ENCODE data around the gene NDOR1.
A peak's percentile ranks its signal among the peaks of the same experiment; 100 is the strongest.
"Not testable (repeated sequence)": the region's sequence is repeated elsewhere in the genome, so short reads cannot be mapped to it uniquely, and the experiment has no call there.

The NDOR1 gene

DNA sequence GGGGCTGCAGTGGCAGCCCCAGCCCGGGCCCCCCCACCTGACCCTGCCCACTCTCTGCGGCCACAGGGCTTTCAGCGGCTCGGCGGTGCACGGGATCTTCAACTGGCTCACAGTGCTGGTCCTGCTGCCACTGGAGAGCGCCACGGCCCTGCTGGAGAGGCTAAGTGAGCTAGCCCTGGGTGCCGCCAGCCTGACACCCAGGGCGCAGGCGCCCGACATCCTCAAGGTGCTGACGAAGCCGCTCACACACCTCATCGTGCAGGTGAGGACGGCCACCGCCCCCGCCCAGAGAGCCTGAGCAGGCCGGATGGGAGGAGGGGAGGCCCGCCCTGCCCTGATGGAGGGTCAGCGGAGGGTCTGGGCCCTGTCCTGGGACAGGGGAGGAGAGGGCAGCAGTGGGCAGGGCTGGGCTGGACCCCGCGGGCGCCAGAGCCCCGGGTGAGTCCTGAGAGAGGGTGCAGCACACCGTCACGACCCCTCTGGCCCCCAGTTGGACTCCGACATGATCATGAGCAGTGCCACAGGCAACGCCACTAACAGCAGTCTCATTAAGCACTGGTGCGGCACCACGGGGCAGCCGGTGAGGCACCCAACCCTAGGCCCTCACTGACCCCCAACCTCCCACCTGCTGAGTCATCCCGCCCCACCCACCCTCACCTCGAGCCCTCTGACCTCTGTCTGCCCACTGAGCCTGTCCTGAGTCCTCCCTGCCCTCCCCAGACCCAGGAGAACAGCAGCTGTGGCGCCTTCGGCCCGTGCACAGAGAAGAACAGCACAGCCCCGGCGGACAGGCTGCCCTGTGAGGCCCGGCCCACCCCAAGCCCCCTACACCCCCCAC lies 27.9 kb downstream of the NDOR1 start:
- no peak for DNase-seq

DNA sequence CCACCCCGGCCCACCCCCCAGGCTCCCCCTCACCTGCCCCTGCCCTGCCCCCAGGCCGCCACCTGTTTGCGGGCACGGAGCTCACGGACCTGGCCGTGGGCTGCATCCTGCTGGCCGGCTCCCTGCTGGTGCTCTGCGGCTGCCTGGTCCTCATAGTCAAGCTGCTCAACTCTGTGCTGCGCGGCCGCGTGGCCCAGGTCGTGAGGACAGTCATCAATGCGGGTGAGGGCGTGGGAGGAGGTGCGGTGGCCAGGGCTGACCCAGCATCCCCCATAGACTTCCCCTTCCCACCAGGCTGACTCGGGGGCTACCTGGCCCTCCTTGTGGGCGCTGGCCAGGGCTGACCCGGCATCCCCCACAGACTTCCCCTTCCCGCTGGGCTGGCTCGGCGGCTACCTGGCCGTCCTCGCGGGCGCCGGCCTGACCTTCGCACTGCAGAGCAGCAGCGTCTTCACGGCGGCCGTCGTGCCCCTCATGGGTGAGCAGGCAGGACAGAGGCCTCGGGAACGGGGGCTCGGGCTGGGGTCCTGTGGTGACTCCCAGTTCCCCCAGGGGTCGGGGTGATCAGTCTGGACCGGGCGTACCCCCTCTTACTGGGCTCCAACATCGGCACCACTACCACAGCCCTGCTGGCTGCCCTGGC lies 28.7 kb downstream of the NDOR1 start:
- DNase-seq: no peak

GRCh38 chr9:137234758-137235423 lies 29.4 kb downstream of the NDOR1 start:
- DNase-seq: no peak

DNA sequence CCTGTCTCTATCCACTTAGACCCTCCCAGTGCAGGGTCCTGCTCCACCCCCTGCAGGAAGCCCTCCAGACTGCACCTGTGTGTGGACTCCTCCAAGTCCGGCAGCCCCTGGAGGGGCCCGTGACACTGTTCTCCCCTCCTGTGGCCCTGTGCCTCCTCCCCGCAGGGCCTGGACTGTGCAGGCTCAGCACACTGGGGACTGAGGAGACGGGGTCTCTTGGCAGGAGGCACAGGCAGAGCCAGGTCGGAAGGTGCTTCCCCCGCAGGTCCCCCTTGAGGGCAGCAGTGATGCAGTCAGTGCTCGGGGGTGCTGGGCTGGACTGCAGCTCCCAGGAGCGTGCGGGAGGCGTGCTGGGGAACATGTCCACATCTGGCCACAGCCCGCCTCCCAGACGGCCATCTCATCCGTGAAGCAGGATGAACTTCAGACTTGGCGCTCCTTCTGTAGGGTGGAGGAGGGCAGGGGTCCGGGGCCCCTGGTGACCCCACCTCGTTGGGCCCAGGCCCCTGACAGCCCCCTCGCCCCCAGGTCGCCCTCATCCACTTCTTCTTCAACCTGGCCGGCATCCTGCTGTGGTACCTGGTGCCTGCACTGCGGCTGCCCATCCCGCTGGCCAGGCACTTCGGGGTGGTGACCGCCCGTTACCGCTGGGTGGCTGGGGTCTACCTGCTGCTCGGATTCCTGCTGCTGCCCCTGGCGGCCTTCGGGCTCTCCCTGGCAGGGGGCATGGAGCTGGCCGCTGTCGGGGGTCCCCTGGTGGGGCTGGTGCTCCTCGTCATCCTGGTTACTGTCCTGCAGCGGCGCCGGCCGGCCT lies 30.1 kb downstream of the NDOR1 start:
- DNase-seq: no peak

DNA sequence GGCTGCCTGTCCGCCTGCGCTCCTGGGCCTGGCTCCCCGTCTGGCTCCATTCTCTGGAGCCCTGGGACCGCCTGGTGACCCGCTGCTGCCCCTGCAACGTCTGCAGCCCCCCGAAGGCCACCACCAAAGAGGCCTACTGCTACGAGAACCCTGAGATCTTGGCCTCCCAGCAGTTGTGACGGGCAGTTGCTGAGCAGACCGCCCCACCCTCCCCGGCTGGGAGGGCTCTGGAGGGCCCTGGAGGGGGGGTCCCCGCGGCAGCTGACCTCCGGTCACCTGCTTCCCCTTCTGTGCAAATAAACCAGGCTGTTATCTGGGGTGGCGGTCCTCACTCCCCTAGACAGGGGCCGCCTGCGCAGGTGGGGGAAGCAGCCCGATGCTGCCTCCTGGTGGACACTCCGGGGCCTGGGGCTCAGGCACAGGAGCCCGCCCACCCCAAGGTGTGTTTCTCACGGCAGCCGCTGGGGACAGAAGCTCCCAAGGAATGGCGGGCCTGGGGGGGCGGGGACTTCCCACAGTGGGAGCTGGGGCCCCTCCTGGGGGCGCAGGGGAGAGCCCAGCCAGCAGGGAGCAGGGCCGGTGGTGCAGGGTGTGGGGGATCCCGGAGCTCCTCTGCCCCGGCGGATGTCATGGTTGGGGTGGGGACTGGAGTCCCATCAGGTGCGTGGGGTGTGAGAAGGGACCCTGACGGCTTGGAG lies 30.9 kb downstream of the NDOR1 start:
- DNase-seq: peak; percentile 94

- no peak for DNase-seq
Measured at GRCh38 chr9:137236936-137237421, 31.5 kb downstream of the NDOR1 start.

GRCh38 chr9:137237759-137238726 lies 32.5 kb downstream of the NDOR1 start:
- no peak for DNase-seq

- not testable (repeated sequence) for DNase-seq
Measured at GRCh38 chr9:137239541-137240200, 34.2 kb downstream of the NDOR1 start.

- DNase-seq: peak; percentile 72
Measured at GRCh38 chr9:137240318-137240840, 34.9 kb downstream of the NDOR1 start.

GRCh38 chr9:137240841-137241489 lies 35.5 kb downstream of the NDOR1 start, which contains the start of gene TUBB4B:
Gene TUBB4B (plus strand): TSS chr9:137241287. CDS start chr9:137241361, 74 bp downstream.
- peak; percentile 94 for DNase-seq

DNA sequence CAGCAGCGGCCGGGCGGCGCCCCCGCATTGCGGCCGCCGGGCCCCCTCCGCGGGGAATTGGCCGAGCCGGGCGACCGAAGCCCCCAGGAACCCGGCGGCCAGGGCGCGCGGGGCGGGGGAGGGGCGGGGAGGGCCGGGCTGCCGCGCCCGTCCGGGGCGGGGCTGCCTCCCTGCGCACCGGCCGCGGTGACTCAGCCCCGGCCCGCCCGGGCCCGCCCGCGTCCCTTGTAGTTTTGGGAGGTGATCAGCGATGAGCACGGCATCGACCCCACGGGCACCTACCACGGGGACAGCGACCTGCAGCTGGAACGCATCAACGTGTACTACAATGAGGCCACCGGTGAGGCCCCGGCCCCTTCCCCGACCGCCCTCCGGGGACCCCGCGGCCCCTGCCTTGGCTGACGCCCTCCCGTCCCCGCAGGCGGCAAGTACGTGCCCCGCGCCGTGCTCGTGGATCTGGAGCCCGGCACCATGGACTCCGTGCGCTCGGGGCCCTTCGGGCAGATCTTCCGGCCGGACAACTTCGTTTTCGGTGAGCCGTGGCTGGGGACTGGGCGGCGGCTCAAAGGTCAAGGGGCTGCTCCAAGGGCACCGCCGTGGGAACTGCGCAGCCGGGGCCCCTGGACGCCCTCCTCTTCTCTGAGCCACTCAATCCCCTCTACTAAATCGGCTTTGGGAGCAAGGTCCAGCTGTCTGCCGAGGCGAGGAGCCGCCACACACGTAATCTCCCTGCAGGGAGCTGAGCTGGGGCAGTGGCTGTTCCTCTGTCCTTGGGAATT lies 36.2 kb downstream of the NDOR1 start:
- peak; percentile 81 for DNase-seq

DNA sequence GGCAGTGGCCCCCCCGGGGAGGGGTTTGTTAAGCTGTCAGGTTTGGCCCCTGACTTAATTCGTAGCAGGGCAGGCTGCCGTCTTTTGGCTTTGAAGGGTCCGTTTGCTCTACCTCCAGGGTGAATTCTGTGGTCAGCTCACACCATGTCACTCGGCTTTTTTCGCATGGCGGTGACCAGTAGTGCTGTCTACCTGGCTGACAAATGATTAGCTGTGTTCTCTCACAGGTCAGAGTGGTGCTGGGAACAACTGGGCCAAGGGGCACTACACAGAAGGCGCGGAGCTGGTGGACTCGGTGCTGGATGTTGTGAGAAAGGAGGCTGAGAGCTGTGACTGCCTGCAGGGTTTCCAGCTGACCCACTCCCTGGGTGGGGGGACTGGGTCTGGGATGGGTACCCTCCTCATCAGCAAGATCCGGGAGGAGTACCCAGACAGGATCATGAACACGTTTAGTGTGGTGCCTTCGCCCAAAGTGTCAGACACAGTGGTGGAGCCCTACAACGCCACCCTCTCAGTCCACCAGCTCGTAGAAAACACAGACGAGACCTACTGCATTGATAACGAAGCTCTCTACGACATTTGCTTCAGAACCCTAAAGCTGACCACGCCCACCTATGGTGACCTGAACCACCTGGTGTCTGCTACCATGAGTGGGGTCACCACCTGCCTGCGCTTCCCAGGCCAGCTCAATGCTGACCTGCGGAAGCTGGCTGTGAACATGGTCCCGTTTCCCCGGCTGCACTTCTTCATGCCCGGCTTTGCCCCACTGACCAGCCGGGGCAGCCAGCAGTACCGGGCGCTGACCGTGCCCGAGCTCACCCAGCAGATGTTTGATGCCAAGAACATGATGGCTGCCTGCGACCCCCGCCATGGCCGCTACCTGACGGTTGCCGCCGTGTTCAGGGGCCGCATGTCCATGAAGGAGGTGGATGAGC lies 37.0 kb downstream of the NDOR1 start:
- DNase-seq: no peak

GRCh38 chr9:137243266-137243625 lies 37.7 kb downstream of the NDOR1 start:
- DNase-seq: not testable (repeated sequence)

DNA sequence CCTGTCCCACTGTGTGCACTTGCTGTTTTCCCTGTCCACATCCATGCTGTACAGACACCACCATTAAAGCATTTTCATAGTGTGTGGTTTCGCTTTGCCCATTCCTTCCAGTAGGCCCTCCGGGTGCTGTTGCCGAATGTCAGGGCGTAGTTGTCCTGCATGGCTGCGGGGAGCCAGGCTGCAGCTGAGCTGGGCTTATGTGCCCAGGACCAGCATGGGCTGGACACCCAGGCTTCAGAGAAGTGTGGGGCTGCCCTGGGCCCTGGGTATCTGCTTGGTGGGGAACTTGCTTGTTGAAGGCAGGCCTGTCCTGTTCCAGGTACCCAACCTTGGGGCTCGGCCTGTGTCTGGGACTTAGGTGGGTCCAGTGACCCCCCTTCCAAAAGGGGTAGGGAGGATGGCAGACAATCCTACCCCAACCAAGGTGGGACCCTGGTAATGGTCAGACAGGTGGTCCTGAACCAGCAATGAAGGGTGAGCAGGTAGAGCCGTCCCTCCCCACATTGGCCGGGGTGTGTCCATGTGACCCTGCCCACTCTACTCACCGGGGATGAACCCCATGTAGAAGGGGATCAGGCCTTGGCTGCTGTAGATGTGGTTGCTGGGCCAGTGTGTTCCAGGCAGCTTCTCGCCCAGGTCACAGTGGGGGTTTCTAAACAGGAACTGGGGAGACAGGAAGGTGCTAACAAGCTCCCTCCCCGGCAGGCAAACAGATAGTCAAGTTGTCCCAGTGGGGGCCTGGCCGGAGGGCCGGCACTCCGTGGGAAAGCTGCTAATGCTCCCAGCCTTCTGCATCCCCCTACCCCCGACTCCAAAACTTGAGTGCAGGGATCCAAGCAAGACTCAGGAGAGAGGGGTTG lies 38.4 kb downstream of the NDOR1 start:
- no peak for DNase-seq

DNA sequence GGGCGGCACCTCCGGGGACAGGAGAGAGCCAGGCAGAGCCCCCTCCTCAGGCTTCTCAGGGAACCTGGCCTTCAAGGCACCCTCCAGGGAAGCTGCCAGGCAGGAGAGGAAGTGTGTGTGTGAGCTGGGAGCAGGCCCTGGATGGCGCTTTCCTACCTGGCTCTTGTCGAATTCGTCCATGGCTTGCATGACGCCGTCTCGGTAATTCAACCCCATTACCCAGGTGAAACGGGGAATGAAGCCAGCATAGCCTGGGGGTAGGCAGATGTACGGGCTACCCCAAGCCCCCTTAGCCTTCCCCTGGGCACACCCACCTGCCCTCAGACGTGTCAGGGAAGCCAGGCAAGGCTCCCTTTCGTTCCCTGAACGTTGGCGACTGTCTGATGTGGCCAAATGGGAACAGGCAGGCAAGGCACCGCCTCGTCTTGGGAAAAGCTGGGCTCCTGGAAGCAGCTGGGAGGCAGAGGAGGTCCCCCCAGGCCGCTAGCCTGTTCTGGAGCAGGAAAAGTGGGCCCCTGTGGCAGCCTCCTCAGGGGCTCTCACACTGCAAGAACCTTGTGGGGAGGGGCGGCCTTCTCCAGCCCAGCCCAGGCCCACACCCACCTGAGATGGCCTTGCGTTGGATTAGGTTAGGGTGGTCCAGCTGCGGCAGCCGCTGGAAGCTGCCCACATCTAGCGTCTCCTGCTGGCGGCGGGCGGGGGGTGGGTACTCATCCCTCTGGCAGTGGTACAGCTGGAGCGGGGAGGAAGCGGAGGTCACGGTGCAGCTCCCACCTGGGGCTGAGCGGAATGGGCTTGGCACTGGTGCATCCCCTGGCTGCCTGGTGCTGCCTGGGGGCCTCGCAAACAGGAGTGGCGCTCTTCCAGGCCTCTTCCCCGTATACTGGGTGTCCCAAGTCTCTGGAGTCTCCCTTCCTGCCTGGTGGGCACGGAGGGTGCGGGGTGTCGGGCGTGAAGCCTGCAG lies 39.3 kb downstream of the NDOR1 start:
- no peak for DNase-seq

Measured in activated CD8-positive, alpha-beta memory T cell treated with anti-CD3 and anti-CD28 coated beads, Interleukin-2, amount 50 U/mL, for 4 hours (primary cell).